GM19324 (cell line): Measurements from ENCODE around the gene TMEM176A.
"Not testable (repeated sequence)": the region's sequence is repeated elsewhere in the genome, so short reads cannot be mapped to it uniquely, and the experiment has no call there.

Source experiments
- ATAC-seq: cut with Tn5 transposase; IDR thresholded peaks from one replicate; pipeline ENCODE4 v1.9.1; 2021; ENCODE audit warnings: mild to moderate bottlenecking, moderate library complexity; ENCODE audit not compliant: unreplicated experiment, low FRiP score

The TMEM176A gene

DNA sequence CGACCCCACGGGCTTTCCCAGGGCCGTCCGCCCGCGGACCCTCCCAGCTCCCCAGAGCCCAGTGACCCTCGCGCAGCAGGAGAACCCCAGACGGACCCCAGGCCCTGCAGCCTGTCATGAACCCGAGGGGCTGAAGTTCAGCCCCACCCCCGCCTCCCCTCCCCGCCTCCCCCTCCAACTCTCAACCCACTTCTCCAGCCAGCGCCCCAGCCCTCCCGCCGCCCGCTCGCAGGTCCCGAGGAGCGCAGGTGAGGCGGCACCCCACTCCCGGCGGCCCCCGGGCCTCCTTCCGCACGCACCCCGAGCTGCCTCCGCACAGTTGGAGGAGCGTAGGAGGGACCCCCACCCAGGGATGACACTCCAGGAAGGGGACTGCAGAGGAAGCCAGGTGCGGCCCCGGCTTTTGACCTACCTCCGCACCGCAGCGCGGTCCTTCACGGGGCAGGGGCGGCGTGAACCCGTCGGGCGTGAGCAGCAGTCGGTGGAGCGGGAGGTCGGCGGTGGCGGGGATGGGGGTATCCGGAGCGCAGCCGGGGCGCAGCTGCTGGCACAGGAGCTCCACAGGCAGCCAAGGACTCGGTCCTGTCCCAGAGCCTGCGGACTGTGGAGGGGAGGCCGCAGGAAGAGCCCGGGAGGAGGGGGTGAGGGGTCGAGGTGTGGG, at the start of gene TMEM176A:
Gene TMEM176A, plus strand, starts transcription at position 189 of the 661 bp plus-strand sequence. CDS start 782 bp downstream, outside the sequence.
- no peak for ATAC-seq

DNA sequence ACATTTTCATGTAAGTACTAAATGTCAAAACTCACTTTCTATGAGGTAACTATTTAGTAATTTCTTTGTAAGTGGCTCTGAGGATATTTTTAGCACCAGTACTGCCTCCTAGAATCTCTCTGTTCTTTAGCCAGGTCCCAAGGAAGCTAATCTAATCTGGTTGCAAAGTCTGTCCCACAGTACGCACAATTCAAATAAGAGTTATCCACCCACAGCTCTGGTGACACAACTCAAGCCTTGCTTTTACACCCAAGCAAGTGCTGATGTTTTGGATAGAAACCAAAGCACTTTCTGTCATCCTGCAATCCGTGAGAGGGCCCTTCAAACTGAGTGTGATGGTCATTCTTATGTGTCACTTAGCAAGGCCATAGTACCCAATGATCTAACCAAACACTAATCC, 48.9 kb upstream of the TMEM176A start:
- ATAC-seq = no peak

GRCh38 chr7:150753239-150753638, 47.3 kb upstream of the TMEM176A start:
- ATAC-seq = no peak

DNA sequence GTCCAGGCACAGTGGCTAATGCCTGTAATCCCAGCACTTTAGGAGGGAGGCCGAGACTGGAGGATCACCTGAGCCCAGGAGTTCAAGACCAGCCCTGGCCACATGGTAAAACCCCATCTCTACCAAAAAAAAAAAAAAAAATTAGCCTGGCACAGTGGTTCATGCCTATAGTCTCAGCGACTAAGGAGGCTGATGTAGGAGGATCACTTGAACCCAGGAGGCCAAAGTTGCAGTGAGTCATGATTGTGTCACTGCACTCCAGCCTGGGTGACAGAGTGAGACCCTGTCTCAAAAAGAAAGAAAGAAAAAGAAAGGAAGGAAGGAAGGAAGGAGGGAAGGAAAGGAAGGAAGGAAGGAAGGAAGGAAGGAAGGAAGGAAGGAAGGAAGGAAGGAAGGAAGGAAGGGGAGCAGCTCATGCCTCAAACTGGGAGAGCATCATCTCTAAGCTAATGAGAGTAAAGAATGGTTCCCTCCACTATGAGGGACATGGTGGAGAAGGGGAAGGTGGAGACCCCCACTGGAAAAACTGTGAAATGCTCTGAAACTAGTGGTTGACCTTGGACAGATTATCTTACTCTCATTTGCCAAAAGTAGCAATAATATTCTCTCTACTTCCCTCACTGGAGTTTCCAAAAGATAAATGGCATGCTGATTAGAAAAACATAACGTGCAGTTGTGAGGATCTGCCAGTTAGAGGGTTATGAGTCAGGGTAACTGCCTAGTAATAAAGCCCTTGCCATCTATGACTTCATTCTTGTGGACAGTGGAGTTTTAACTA, 46.6 kb upstream of the TMEM176A start:
- no peak for ATAC-seq

GRCh38 chr7:150754951-150755350, 45.6 kb upstream of the TMEM176A start:
- ATAC-seq = no peak

DNA sequence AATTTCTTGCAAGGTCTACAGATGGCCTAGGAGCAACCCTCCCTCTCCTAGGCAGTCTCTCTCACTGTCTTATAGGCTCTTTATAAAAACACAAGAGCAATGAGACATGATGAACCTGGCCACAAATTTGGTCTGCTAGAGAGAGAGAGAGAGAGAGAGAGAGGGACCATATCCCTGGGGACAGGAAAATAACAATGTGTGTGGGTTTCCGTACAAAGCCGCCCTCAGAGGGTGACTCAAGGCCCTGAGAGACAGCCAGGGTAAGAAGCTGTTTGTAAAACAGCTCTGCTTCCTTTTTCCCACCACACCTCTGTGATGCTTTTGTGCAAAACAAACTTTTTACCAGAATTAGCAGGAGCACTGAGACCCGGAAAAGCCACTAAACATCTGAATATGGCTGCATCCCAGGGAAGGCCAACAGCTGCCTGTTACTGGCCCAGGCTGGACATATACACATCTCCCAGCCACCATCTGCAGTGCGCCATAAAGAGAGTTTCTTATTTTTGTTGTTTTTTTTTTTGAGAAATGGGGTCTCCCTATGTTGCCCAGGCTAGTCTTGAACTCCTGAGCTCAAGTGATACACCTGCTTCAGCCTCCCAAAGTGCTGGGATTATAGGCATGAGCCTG, 45.0 kb upstream of the TMEM176A start:
- ATAC-seq = no peak

DNA sequence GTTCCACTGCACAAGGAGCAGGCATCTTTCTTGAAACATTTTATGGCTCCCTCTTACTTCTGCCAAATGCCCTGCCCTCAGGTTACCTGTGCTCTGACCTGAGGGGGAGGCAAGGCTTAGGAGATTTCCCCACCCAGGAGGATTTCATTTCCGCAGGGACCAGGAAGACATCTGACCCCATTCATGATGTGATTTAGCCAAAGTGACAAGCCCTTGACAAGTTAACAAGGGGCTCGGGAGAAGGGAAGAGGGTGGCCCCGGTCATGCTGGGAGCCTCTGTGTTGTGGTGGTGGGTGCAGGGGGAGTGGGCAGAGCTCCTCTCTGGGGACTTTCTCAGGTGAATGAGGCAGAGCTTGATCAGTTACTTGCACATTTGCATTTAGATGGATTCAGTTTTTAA, 44.4 kb upstream of the TMEM176A start:
- no peak for ATAC-seq

GRCh38 chr7:150756858-150757257, 43.7 kb upstream of the TMEM176A start:
- no peak for ATAC-seq

GRCh38 chr7:150759479-150759878, 41.1 kb upstream of the TMEM176A start:
- ATAC-seq = no peak

GRCh38 chr7:150766334-150766709, 34.2 kb upstream of the TMEM176A start:
- ATAC-seq = no peak

GRCh38 chr7:150769768-150770167, 30.8 kb upstream of the TMEM176A start:
- no peak for ATAC-seq

DNA sequence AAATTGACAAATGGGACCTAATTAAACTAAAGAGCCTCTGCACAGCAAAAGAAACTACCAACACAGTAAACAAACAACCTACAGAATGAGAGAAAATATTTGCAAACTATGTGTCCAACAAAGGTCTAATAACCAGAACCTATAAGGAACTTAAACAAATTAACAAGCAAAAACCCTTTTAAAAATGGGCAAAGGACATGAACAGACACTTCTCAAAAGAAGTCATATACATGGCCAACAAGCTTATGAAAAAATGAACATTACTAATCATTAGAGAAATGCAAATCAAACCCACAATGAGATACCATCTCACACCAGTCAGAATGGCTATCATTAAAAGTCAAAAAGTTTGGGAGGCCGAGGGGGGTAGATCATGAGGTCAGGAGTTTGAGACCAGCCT, 26.4 kb upstream of the TMEM176A start:
- ATAC-seq = not testable (repeated sequence)

GRCh38 chr7:150778014-150778737, 22.4 kb upstream of the TMEM176A start:
- no peak for ATAC-seq

DNA sequence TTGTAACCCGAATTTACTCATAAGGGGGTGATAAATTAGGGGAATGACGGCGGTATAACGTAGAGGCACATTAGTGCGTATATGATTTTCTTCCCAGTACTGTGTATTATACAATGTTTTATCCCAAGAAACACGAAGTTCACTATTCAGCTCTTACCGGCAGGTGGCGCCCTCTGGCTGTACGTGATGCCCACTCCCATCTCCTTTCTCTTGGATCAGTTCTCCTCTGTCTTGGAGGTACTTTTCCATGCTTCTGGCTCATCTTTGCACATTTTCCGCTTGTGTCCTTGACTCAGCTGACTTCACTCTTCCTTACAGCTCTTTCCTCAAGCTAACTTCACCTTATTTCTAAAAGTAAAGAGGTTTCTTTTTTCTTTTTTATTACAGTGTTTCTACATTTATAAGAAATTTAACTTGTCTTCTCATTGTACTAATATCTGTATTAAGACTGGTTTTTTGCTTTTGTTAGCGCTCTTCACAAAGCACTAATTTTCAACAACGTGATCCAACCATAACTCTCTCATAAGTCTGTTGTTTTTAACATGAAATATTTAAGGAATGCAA, 21.7 kb upstream of the TMEM176A start:
- ATAC-seq = no peak

DNA sequence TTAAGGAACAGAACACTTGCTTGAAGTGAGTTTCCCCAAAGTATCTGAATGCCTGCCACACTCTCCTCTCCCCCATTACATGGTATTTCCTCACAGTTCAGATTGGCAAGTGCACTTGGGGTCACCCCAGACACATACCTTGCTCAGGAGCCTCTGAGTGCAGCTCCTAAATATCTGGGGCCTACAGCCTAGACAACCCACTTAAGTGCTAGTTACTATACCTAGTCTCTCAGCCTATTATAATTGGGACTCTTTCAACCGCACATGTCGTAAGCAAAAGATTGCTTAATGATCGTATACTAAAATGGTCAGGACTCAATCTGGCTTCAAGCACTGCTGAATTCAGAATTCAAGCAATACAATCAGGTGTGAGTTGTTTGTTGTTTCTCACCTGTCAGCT, 20.3 kb upstream of the TMEM176A start:
- no peak for ATAC-seq

- ATAC-seq = no peak
Measured at GRCh38 chr7:150781103-150781502, 19.5 kb upstream of the TMEM176A start.

DNA sequence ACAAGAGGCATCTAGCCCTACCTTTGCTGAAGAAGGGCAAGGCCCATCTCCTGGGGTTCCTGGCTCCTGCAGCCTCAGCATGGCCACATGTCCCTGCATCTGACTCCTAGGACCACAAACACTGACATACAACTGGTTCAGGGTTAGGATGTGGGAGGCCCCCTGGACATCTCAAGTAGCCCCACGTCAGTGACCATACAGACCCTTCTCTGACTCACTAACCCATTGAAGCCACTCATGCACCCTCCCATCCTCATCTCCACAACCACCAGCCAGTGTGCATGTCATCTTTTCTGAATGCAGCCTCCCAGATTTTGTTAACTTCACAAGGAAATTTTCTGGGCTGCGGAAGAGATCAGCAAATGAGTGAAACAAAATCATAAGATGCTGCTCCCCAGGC, 18.6 kb upstream of the TMEM176A start:
- no peak for ATAC-seq

- ATAC-seq = peak; percentile 35
Measured at GRCh38 chr7:150784120-150784736, 16.3 kb upstream of the TMEM176A start.

DNA sequence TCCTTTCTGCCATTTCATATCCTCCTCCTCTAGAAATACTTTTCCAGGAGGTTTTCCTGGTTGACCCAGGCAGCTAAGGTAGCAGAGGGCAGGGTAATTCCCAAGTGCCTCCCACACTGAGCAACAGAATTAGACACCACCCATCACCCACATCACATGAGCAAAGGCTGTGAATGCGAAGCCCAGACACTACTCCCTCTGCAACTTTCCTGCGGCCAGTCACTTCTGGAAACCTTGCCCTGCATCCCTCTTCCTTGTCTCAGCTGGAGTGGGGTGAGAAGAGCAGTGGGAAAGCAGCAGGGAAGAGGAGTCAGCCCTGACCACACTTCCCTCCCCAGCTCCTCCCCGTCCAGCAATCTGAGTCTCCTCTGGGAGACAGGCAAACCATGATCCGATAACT, 15.6 kb upstream of the TMEM176A start:
- ATAC-seq = no peak
